ENCODE measurements around the gene ZWILCH.
"Not testable (repeated sequence)": the region's sequence is repeated elsewhere in the genome, so short reads cannot be mapped to it uniquely, and the experiment has no call there.

GRCh38 chr15:66465294-66465693 lies 39.8 kb upstream of the ZWILCH start:
- TF ChIP-seq CTCF, EZH2, EZH2phosphoT487 (IDR thresholded peaks at IDR 0.05): not testable (repeated sequence)
